ENCODE results near the gene C9.

- TF ChIP-seq CTCF (IDR thresholded peaks at IDR 0.05) (no peak), EP300 (IDR thresholded peaks at IDR 0.05) (no peak)
Observed at GRCh38 chr5:39384271-39384670, 20.0 kb upstream of the C9 start.
